GM21390 (cell line): ENCODE results near the gene LRRC37A.
"Not testable (repeated sequence)": the region's sequence is repeated elsewhere in the genome, so short reads cannot be mapped to it uniquely, and the experiment has no call there.

Experiments
- ATAC-seq: cut with Tn5 transposase; IDR thresholded peaks from one replicate; pipeline ENCODE4 v1.9.1; 2021; ENCODE audit not compliant: unreplicated experiment

Gene LRRC37A

GRCh38 chr17:46294831-46295230, at the start of gene LRRC37A:
Gene LRRC37A (plus strand): TSS chr17:46295131. CDS start chr17:46295134, 3 bp downstream.
- not testable (repeated sequence) for ATAC-seq

DNA sequence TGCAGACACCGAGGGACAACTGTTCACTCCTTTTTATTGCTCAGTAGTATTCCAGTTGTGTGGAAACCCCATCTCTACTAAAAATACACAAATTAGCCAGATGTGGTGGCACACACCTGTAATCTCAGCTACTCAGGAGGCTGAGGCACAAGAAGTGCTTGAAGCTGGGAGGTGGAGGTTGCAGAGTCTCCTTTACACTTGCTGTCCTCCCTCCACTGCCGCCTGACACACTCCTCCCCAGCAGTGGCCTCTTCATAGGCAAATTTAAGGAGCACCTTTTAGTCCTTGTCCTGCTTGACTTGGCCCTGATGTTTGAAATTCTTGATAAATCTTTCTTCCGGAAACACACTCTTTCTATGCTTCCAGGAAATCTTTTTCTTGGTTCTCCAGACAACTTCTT, 45.8 kb upstream of the LRRC37A start:
- not testable (repeated sequence) for ATAC-seq

GRCh38 chr17:46252804-46253203, 42.1 kb upstream of the LRRC37A start:
- not testable (repeated sequence) for ATAC-seq

DNA sequence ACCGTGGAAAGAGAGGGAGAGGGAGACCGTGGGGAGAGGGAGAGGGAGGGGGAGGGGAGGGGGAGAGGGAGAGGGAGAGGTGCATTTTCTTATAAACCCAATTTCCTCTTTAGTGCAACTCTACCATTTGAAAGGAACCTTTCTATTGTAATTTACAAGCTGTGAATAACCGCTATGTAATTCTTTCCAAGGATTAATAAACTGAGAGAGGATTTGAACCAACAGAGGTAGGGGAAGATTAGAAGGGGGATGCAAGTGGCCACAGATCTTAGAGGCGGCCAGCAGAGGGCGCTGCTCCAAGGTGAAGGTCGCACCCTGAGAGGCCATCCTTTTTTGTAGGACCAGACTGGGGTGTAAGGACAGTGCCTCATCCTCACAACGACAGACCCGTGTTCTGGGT, 41.2 kb upstream of the LRRC37A start:
- not testable (repeated sequence) for ATAC-seq

DNA sequence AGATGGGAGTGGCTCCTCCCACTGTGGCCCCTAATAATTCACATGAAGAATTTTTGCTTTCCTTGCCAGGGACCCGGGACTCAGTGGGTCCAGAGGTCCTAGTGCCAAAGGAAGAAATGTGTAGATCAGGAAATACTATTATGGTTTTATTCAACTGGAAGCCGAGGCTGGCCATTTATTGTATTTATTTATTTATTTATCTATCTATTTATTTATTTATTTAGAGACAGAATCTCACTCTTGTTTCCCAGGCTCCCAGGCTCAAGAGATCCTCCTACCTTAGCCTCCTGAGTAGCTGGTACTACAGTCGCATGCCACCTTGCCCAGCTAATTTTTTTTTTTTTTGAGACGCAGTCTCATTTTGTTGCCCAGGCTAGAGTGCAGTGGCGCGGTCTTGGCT, 40.7 kb upstream of the LRRC37A start:
- not testable (repeated sequence) for ATAC-seq

DNA sequence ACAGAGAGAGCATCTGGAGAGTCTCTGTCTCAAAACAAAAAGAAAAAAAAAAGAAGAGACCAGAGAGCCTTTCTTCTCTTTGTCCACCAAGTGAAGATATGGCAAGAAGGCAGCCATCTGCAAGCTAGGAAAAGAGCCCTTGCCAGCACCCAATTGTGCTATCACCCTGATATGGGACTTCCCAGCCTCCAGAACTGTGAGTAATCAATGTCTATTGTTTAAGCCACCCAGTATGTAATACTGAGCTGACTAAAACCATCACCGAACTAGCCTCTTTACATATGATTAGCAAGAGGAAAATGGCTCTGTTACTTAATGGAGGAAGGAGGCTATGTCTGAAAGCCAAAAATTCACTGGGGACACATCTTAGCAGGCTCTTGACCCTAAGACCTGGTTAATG, 38.6 kb upstream of the LRRC37A start:
- not testable (repeated sequence) for ATAC-seq

DNA sequence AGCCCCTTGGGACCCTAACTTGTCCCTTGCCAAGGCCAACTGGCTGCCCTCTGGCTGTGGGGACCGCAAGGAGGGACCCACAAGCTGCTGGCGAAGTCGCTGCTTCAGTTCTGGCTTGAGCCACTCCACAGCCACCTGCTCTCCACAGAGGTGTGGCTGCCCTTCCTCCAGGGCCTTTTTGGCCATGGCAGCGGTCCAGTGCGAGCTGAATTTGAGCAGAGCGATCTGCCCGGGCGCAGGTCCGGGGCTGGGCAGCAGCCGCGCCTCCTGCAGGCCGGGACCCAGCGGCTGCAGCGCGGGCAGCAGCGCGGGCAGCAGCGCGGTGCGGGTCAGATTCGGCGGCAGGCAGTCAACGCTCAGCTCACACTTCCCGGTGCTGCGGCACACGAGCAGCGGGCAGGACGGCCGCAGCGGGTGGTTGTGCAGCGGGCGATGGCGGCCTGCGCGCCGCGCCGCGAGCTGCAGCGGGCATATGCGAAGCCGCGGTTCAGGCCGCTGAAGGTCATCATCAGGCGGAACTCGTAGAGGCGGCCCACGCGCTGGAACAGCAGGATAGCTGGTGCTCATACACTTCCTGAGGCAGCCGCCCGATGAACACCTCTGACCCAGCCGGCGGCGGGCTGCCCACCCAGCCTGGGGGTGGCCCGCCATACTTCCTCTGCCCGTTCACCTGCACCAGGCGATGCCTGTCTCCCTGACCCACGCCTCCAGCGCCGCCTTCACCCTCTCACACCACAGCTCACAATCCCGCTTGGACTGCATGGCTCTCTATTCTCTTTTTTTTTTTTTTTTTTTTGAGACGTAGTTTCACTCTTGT, 34.9 kb upstream of the LRRC37A start:
- not testable (repeated sequence) for ATAC-seq

DNA sequence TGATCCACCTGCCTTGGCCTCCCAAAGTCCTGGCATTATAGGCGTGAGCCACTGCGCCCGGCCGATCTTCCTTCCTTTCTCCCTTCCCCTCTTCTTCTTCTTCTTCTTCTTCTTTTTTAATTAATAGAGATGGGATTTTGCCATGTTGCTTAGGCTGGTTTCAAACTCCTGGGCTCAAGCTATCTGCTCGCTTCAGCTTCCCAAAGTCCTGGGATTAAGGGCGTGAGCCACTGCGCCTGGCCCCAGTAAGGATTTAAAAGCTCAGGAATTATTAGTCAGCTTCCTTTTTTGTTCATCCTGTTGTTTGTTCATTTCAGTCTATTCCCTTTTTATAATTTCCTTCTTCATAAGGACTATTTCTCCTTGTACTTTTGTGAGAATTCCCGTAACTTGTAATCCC, 32.7 kb upstream of the LRRC37A start:
- no peak for ATAC-seq

DNA sequence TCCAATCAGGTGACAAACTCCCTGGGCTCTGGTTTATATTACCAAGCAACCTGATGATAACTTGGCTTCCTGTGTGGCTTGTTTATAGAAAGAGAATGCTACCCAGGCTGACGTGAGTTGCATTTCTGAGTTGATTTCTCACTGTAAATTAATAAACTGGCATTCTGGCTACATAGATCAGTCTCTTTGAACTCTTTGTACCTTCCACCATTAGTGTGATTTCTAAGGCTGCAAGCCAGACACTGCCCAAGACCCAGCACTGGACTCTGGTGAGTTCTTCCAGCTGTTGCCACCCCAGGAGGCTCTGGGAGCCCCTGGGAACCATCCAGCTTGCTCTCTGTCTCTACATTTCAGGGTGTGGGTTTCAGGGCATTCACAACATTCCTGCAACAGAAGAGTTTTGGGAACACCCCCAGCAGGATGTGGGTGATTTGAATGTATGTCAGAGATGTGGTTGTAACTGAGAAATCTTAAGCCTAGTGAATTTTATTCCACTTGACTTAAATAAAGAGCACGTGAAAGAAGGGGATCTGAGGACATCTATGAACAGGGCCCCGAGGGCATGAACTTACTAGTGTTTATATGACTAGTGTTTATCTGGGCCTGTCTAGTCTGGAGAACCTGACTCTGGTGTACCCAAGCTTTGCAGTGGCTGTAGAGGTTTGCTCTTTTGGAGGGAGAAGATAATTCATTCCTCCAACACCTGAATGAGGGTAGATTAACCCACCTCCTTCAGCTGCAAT, 30.3 kb upstream of the LRRC37A start:
- no peak for ATAC-seq

DNA sequence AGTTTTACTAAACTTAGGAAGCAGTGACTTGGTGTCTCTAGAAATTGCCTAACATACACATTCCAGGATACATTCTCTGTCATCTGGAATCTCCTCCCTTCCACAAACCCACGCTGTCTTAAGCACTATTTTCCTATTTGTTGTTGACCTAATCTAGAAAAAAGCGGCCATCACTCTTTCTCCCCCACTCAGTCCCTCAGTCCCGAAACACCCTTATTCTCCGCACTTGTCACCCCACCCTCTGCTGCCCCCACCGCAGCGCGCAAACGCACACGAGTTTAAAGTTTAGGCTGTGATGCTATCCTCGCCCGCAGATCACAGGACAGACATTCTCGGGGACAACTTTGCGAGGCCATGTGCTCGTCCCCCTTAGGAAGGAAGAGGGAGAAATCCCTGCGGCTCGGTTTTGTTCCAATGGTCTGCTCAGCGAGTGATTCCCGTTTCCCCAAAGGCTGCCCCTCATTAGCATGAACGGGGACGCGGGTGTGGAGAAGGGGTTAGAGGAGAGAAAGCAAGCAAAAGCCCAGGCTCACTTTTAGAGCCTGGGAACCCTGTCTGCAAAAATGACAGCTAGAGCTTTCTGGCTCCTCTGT, 28.8 kb upstream of the LRRC37A start:
- not testable (repeated sequence) for ATAC-seq

DNA sequence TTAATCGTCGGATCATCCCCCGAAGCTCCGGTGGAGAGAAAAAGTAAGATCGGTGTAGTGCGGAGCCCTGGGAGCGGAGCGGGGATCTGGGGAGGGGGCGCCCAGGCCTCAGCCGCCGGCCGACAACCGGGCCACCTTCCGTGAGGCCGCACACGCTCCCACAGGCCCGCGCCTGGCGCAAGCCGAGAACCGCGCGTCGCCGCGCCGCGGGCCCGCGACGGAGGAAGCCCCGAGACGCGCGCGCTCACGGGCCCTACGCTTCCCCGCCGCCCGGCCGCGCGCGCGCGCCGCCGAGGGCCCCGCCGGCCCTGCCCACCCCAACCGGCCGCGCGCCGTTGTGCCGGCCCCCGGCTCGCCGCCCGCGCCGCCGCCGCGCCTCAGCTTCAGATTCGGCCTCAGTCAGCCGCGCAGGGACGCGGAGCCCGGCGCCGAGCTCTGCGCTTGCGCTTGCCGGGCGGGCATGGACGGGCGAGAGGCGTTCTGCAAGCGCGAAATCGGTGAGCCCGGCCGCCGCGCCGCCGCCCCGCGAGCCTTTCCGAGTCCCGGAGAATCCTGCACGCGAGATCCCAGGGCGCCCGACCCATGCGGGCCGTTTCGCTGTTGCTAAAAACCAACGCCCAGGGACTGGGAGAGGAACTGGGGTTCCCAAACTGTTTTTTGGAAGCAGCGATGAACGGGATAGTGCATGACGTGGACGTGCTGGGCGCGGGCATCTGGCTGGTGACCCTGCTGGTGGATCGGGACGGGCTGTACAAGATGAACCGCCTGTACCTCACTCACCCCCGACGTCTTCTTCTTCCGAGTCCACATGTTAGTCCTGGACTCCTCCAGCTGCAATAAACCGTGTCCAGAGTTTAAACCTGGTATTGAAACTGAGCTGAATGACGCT, 28.0 kb upstream of the LRRC37A start:
- ATAC-seq, result peak; percentile 70

DNA sequence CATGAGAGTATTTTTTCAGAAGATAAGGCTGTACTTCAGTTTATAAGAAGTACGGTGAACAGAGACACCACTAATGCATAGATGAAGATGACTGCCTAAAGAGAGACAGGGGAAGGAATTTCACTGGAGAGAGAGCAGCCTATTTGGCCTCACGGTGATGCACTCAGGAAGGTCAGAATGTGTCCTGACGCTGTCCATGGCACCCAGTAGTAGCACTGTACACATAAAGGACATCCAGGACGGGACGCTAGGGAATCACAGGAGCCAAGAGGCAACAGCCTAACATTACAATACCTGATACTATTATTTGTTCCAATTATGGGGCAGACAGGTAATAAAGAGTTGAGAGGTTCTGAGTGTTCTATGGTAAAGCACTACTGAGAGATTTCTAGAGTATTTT, 24.9 kb upstream of the LRRC37A start:
- no peak for ATAC-seq

DNA sequence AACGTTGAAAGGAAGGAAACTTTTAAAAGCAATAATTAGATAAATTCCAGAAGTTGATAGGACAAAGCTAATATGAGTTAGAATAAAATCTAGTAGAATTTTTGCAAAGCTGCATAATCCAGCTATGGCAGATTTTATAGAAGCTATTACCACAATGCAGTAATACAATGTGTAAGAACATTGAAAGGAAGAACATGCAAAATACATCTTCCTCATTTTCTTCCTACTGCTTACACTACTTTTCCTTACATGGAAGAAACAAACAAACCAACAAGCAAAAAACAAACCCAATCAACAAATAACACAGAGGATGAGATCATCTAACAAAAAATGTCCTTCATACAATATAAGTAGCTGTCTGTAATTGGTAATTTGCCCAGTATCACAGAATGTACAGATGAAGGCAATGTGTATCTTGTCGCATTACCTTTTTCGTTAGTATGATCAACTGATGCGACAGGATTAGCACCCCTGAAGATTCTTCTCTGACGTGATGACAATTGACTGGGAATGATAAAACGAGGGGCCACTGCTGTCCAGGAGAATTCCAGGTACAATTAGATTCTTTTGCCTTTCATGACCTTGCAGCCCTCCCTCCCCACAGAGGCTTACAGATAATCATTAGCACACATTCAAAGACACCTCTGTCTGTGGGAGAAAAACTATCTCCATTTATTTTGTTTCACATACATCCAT, 21.2 kb upstream of the LRRC37A start:
- no peak for ATAC-seq

DNA sequence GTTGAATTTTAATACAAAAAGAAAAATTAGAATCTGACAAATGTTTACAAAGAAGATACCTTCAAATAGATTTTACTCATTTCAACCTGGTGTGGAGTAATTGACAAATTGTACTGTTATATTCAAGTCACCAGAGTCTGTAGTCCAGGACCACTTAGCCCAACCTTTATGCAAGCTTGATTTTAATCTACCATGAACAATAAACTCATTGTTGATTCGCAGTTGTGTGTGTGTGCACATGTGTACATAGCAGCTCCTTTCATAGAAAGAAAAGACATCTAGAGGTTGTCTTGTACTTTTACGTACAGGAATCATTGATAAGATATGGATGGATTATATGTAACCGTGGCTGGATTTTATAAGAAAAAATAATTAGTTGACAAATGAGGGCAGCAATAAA, 20.7 kb upstream of the LRRC37A start:
- no peak for ATAC-seq

GRCh38 chr17:46276728-46277479, 18.0 kb upstream of the LRRC37A start:
- ATAC-seq, result not testable (repeated sequence)

- not testable (repeated sequence) for ATAC-seq
Measured at GRCh38 chr17:46281336-46281735, 13.6 kb upstream of the LRRC37A start.

DNA sequence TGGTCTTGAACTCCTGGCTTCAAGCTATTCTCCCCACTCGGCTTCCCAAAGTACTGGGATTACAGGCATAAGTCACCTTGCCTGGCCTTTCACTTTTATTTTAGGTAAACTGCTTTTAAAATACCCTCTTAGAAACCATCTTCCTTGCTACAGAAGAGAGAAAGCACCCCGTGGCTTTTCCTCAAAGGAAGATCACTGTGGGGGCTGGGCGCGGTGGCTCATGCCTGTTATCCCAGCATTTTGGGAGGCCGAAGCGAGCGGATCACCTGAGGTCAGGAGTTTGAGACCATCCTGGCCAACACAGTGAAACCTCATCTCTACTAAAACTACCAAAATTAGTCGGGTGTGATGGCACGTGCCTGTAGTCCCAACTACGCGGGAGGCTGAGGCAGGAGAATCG, 12.3 kb upstream of the LRRC37A start:
- ATAC-seq, result not testable (repeated sequence)

GRCh38 chr17:46284467-46284866, 10.5 kb upstream of the LRRC37A start:
- ATAC-seq, result not testable (repeated sequence)

GRCh38 chr17:46285500-46285899, 9.4 kb upstream of the LRRC37A start:
- ATAC-seq, result not testable (repeated sequence)
